HTERT RPE-1 (cell line): ENCODE results near the gene FKBP2.

Experiments used
- in situ Hi-C: fragments of 300-500 bp; cut with MboI; formaldehyde crosslinking; loops from 4 replicates; pipeline ENCODE4 v1.14.3; 2020; ENCODE audit warnings: low sequenced_read_pairs

Gene FKBP2

DNA sequence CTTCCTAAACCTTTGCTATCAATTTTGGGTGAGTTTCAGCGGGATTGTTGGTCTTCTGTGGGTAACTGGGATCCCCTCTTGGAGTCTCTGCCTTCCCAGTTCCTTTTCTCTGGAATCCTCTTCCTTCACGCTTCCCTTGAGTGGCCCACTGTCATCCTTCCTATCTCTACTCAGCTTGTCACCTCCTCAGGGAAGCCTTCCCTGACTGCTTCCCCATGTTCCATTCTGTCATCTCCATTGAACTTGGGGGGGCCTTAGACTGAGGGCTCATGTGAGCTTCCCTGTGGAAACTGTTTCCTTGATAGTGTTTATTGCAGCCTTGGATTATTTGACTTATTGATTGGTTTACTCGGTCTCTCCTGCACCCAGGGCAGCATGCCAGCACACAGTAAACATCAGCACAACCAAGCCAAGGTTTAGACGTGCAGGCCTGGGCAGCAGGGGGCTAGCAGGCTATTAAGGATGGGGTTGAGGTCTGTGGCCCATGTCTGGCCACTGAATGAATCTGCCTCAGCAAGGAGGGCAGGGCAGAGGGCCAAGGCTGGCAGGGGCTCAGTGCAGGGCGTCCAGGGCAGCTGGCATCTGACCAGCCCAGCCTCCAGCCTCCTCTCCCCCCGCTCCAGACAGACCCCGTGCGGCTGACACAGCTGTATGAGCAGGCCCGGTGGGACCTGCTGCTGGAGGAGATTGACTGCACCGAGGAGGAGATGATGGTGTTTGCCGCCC is 22.1 kb upstream of the FKBP2 start:
- in situ Hi-C loops = no loop called here

DNA sequence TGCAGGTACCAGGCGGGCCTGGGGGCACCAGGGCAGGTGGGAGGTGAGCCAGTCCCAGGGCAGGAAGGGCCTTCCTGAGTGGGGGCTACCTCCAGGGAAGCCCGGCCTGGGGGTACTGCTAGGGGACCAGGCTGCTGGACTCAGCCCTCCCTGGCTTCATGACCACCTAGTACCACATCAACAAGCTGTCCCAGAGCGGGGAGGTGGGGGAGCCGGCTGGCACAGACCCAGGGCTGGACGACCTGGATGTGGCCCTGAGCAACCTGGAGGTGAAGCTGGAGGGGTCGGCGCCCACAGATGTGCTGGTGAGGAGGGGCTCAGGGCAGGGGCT is 21.6 kb upstream of the FKBP2 start:
- in situ Hi-C loops = no loop called here

DNA sequence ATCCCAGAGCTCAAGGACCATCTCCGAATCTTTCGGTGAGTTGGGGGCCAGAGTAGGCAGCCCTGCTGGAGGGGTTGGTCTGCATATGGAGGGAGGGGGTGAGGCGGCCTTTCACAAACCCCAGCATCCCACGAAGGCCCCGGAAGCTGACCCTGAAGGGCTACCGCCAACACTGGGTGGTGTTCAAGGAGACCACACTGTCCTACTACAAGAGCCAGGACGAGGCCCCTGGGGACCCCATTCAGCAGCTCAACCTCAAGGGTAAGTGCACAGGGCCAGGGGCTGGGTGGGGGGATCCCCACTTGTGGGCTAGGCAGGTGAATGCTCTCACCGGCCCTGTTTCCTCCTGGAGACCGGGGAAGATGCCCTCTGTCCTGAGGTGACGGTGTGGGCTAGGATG is 21.1 kb upstream of the FKBP2 start:
- in situ Hi-C loops = no loop called here

DNA sequence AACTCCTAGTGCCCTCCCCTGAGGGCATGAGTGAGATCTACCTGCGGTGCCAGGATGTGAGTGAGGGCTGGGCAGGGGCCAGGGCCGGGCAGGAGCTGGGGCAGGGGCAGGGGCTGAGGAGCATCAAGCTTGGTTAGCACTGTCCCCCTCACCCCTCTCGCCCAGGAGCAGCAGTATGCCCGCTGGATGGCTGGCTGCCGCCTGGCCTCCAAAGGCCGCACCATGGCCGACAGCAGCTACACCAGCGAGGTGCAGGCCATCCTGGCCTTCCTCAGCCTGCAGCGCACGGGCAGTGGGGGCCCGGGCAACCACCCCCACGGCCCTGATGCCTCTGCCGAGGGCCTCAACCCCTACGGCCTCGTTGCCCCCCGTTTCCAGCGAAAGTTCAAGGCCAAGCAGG is 20.6 kb upstream of the FKBP2 start:
- in situ Hi-C loops = no loop called here

DNA sequence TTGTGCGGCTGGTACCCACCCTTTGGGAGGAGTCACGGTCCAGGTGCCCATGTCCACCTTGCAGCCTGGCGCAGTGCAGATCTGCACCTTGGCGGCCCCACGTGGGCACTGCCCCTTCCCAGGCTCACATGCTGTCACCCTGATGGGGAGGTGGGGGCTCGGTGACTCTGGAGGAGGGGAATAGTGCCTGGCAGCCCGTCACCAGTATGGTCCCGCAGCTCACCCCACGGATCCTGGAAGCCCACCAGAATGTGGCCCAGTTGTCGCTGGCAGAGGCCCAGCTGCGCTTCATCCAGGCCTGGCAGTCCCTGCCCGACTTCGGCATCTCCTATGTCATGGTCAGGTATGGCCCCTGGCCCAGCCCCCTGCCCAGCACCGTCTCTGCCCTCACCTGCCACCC is 20.1 kb upstream of the FKBP2 start:
- in situ Hi-C loops = no loop called here

DNA sequence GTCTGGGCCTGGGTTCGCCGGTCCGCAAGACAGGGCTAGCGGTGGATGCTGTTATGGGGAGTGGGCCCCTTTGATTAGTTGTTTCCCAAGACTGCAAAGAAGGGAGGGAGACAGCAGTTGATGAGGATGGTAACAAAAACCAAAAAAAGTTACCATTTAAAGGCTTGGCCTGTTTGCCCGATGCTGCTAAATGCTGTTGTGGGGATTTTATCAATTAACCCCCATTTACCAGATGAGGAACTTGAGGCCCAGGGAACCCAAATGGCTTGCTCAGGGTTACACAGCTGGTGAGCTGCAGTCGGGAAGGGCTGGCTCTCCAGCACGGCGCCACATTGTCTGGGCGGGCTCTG is 18.3 kb upstream of the FKBP2 start:
- in situ Hi-C loops = no loop called here

DNA sequence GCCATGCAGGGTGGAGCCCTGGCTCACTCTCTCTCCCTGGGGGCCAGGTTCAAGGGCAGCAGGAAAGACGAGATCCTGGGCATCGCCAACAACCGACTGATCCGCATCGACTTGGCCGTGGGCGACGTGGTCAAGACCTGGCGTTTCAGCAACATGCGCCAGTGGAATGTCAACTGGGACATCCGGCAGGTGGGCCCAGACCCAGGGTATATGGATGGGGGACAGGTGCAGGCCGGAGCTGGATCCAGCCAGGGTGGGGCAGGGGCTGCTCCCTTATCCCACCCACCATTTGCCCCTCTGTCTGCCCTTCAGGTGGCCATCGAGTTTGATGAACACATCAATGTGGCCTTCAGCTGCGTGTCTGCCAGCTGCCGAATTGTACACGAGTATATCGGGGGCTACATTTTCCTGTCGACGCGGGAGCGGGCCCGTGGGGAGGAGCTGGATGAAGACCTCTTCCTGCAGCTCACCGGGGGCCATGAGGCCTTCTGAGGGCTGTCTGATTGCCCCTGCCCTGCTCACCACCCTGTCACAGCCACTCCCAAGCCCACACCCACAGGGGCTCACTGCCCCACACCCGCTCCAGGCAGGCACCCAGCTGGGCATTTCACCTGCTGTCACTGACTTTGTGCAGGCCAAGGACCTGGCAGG is 17.8 kb upstream of the FKBP2 start:
- in situ Hi-C loops = no loop called here

DNA sequence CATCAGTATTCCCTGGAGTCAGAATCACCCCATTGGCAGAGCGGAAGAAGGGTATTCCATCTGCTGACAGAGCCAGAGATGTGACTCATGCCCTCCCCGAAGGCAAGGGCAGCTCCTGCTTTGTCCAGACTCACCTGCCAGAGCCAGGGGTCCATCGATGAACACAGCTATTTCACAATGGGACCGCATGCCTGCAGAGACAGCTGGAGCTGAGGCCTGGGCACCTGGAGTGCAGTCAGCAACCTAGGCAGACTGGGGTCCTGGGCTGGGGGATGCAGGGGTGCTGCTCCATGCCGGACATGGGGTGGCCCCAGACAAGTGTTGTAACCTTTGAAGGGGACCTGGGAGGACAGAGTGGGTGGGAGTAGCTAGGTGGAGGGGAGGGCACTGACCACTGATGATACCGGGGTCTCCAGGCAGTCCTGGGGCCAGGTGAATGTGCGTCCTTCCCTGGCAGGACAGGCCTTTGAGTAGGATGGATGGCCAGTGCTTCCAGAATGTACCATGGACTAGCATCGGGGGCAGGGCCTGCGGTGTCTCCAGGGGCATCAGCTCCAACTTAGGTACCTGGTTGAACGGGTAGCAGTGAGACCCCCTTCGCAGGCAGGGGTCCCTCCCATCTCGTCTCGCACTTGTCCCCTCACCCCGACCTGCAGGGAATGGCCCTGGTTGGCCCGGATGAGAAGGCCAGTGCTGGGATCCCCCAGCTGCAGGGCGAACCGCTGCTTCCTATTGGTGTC is 16.6 kb upstream of the FKBP2 start:
- in situ Hi-C loops = no loop called here

DNA sequence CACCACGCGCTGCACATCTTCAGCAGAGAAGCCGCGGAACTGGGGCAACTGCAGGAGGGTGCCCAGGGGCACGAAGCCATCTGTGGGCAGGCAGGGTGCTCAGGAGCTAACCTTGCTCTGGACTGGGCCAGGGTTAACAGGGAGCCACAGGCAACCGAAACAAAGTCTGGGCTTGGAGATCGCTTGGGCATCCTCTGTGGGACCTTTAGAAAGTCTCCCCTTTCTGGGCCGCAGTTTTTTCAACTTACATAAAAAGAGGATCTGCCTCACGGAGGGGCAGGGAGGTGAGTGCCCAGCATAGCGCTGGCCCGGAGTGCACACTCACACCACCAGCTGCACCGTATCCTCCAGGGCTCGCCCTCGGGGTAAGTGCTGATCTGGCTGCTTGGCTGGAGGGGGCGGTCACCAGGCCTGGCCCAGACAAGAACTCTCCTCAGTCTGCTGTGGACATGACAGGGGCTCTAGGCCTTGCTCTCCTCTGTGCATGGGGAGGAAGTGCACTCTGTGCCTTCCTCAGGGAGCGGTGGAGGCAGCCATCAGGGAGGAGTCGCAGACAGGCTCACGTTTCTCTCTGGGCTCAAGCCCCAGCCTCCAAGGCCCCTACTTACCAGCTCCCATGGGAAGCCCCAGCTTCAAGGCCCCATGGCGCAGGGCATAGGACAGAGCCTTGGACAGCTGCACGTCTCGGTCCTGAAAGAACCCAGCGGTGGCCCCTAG is 15.8 kb upstream of the FKBP2 start:
- in situ Hi-C loops = no loop called here

DNA sequence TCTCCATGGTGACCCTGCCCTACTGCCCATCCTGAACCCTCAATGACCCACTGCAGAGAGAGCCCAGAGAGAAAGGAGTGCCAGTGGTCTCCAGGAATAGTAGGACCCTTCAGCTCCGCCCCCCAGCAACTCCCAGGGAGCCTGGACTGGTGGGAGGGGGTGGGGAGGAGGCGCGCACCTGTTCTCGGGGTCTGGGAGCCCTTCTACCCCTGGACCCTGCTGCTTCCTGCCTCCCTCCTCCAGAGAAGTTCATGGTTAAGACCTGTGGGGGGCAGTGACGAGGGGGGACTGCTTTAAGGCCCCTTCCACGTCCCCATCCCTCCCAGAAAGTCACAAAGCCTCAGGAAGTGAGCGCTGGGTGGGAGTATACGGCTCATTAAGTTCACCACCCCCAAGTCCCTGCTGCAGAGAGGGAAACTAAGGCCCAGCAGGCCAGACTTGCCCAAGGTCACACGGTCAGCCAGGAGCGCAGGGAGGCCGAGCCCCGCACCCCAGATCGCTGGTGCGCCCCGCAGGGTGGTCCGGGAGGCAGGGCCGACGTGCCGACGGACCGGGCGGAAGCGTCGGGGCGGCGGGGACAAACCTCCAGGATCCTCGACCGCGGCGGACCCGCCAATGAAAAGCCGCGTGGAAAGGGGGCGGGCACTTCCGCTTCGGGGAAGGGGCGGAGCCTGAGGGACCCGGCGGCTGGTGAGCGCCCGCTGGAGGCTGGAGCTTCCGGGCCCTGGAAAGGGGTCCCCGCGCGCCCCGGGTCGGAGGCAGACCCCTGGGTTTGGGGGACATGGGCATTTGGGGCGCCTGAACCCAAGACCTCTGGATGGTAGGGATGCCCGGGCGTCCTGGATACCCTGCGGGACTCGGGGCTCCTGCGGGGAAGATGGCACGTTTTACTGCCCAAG is 15.0 kb upstream of the FKBP2 start, which contains the start of the genes NUDT22 and TRPT1:
Gene NUDT22 (plus strand): TSS at position 667 of the 899 bp plus-strand sequence. CDS start 379 bp downstream, outside the sequence.
Gene TRPT1 (minus strand): TSS at position 579 of the 899 bp plus-strand sequence. CDS start 326 bp downstream, at position 253.
- in situ Hi-C loops = no loop called here

DNA sequence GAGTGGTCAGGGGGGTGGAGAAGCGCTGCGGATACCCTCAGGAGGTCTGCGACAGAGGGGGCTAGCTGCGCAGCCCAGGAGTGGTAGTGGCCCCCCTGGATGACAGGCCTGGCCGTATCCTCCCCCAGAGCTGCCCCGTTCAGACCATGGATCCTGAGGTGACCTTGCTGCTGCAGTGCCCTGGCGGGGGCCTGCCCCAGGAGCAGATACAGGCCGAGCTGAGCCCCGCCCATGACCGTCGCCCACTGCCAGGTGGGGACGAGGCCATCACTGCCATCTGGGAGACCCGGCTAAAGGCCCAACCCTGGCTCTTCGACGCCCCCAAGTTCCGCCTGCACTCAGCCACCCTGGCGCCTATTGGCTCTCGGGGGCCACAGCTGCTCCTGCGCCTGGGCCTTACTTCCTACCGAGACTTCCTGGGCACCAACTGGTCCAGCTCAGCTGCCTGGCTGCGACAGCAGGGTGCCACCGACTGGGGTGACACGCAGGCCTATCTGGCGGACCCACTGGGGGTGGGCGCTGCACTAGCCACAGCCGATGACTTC is 14.3 kb upstream of the FKBP2 start:
- in situ Hi-C loops = no loop called here

DNA sequence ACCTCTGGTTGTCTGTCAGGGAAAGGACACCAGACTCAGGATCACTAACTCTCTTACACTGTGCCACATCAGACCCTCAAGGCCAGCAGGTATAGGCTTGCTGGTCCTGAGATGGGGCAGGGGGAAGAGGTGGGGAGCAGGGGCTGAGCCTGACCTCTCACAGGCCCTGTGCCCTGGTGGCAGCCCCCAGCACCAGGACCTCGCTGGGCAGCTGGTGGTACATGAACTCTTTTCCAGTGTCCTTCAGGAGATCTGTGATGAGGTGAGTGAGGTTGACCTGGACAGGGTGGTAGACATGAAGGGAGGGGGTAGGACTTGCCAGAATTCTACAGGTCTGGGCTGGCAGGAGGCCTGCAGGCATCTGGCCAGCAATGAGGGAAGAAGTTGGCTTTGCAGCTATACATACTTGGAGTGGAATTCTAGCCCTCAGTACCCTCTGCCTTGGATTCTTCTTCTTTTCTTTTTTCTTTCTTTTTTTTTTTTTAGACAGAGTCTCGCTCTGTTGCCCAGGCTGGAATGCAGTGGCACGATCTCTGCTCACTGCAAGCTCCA is 13.4 kb upstream of the FKBP2 start:
- in situ Hi-C loops = no loop called here

DNA sequence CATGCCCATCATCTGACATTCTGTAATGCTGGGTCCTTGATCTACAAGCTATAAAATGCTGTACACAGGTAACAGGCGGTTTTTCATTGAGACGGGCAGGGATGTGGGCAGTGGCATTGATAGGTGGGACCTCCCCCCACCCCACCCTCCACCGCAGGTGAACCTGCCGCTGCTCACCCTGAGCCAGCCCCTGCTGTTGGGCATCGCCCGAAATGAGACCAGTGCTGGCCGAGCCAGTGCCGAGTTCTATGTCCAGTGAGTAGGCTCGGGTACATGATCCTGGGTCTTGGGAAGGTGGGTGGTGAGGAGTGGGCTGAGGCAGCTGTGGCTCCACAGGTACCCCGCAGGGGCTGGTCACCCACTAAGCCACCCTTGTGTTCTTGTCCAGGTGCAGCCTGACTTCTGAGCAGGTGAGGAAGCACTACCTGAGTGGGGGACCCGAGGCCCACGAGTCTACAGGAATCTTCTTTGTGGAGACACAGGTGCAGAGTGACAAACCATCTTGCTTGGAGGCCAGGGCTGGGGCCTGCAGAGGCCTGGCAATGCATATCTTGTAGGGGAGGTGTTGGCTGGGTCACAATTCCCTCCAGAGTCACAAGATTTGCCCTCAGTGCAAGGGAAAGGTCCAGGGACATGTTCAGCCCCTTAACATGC is 11.7 kb upstream of the FKBP2 start:
- in situ Hi-C loops = no loop called here

DNA sequence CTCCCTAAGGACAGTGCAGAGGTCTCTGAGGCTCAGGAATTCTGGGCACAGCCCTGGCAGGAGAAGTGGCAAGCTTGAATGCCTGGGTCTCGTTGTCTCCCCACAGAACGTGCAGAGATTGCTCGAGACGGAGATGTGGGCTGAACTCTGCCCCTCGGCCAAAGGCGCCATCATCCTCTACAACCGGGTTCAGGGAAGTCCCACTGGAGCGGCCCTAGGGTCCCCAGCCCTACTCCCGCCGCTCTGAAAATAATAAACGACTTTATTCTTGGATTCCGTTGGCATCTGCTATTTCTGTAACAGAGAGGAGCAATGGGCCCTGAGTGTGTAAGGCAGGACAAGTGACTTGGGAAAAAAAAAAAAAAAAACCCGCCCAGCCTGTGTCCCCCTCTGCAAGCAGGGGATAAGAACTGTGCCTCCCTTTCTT is 11.1 kb upstream of the FKBP2 start:
- in situ Hi-C loops = no loop called here

DNA sequence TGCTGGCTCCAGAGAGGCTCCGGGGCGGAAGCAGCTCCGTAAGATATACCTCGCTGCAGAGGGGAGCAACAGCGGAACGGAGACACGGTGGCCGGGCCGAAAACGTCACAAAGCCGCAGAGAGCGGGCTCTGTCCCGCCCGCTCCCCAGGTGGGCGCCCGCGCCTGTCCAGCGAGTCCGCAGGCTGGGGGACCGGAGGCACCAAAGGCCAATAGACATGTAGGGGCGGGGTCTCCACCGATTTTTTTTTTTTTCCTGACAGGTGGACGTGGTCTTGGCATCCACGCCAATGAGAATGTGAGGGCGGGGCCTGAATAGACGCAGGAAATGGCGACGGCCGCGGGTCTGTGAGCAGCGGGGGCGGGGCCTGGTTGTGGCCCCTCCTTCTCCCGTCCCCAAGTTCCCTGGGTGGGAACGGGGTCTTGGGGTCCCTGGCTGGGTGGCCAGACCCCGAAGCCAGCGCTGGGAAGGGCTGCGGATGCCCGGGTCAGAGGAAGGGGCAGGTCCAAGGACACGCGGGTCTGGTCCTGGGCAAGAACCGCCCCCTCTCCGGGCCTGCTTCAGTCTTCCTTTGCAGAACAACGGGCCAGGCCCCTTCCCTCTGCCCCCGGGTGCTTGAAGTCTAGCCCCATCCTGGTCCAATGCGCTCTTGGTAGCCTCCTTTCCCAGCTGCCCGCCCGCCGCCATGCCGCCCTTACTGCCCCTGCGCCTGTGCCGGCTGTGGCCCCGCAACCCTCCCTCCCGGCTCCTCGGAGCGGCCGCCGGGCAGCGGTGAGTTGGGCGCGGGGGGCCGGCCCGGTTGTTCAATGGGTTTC is 10.5 kb upstream of the FKBP2 start, which contains the start of gene DNAJC4:
Gene DNAJC4 (plus strand): TSS at position 378 of the 814 bp plus-strand sequence. CDS start 307 bp downstream, at position 685.
- in situ Hi-C loops = no loop called here

DNA sequence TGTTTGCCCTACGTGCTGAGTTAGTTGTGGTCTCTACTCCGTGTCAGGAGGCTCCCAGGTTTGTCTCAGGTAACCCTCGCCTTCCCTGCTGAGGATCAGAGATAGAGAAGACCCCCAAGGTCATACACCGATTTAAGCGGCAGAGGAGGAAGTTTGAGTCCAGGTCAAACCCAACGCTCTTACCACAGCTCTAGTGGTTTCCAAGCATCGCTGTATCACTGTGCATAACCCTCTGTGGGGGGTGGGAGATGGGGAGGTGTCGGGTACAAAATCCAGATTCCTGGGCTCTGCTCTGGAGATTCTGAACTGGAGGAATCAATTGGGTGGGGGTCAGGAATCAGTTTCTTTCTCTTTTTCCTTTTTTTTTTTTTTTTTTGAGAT is 9.9 kb upstream of the FKBP2 start:
- in situ Hi-C loops = no loop called here

DNA sequence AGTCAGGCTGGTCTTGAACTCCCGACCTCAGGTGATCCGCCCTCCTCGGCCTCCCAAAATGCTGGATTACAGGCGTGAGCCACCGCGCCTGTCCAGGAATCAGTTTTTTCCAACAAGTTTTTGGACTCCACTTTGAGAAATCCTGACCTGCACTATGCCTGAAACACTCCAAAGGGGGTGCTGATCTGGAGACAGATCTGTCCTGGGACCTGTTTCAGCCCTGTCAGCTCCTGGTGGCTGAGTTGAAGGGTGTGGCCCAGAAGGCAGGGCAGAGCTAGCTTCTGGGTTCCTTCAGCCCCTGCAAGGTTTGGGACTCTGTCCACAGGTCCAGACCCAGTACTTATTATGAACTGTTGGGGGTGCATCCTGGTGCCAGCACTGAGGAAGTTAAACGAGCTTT is 9.3 kb upstream of the FKBP2 start:
- in situ Hi-C loops = no loop called here
